HEK293T (cell line): Measurements from ENCODE around the gene CDH8.
"Not testable (repeated sequence)": the region's sequence is repeated elsewhere in the genome, so short reads cannot be mapped to it uniquely, and the experiment has no call there.

Experiments used
- CTCF ChIA-PET: fragments of 350-600 bp; formaldehyde crosslinking; extraction: SDS; loops from one replicate; lab custom pipeline; 2021; ENCODE audit warnings: antibody characterized with exemption, inconsistent platforms; lab: Yijun Ruan, JAX
- POLR2A ChIA-PET: fragments of 350-600 bp; formaldehyde crosslinking; extraction: SDS; loops from one replicate; lab custom pipeline; 2020; ENCODE audit warnings: antibody characterized with exemption, inconsistent platforms; lab: Yijun Ruan, JAX
- DNase-seq: peaks from one replicate; pipeline ENCODE4 v3.0.0; 2012; ENCODE audit warnings: mixed read lengths; ENCODE audit errors: extremely low spot score
- ARNT ChIP-seq: fragments of 450-650 bp; IDR thresholded peaks from 2 replicates; pipeline ENCODE4 v1.6.1; 2017; ENCODE audit warnings: mild to moderate bottlenecking
- BHLHE40 ChIP-seq: fragments of 450-650 bp; IDR thresholded peaks from 2 replicates; pipeline ENCODE4 v1.6.1; 2016; ENCODE audit warnings: mild to moderate bottlenecking, moderate library complexity, borderline replicate concordance
- CTBP1 ChIP-seq: fragments of 450-650 bp; IDR thresholded peaks from 2 replicates; pipeline ENCODE4 v1.6.1; 2016; ENCODE audit warnings: borderline replicate concordance
- ELF4 ChIP-seq: fragments of 450-650 bp; IDR thresholded peaks from 2 replicates; pipeline ENCODE4 v1.6.1; 2017; ENCODE audit warnings: antibody characterized with exemption
- FOXA1 ChIP-seq: fragments of 450-650 bp; IDR thresholded peaks from 2 replicates; pipeline ENCODE4 v1.6.1; 2016; ENCODE audit warnings: mild to moderate bottlenecking
- FOXK2 ChIP-seq: fragments of 450-650 bp; IDR thresholded peaks from 2 replicates; pipeline ENCODE4 v1.6.1; 2016; ENCODE audit warnings: mild to moderate bottlenecking
- FOXM1 ChIP-seq: fragments of 450-650 bp; IDR thresholded peaks from 2 replicates; pipeline ENCODE4 v1.6.1; 2017; ENCODE audit warnings: mild to moderate bottlenecking, borderline replicate concordance
- HDGF ChIP-seq: fragments of 450-650 bp; IDR thresholded peaks from 2 replicates; pipeline ENCODE4 v1.6.1; 2017; ENCODE audit warnings: antibody characterized with exemption, borderline replicate concordance
- L3MBTL2 ChIP-seq: fragments of 450-650 bp; conservative IDR thresholded peaks from 2 replicates; pipeline ENCODE4 v1.6.1; 2016; ENCODE audit warnings: mild to moderate bottlenecking
- LEF1 ChIP-seq: fragments of 450-650 bp; IDR thresholded peaks from 2 replicates; pipeline ENCODE4 v1.6.1; 2017; ENCODE audit warnings: mild to moderate bottlenecking, borderline replicate concordance
- NFRKB ChIP-seq: fragments of 450-650 bp; IDR thresholded peaks from 2 replicates; pipeline ENCODE4 v1.6.1; 2016; ENCODE audit warnings: mild to moderate bottlenecking, moderate library complexity
- PKNOX1 ChIP-seq: fragments of 450-650 bp; IDR thresholded peaks from 2 replicates; pipeline ENCODE4 v1.6.1; 2016
- SP1 ChIP-seq: fragments of 450-650 bp; IDR thresholded peaks from 2 replicates; pipeline ENCODE4 v1.6.1; 2017
- SUZ12 ChIP-seq: fragments of 450-650 bp; IDR thresholded peaks from 2 replicates; pipeline ENCODE4 v1.6.1; 2016; ENCODE audit warnings: mild to moderate bottlenecking
- TARDBP ChIP-seq: fragments of 450-650 bp; IDR thresholded peaks from 2 replicates; pipeline ENCODE4 v1.6.1; 2016
- ZNF384 ChIP-seq: fragments of 450-650 bp; IDR thresholded peaks from 2 replicates; pipeline ENCODE4 v1.6.1; 2016

The CDH8 gene

GRCh38 chr16:61713787-61714186 is 322.5 kb downstream of the CDH8 start:
- ChIA-PET CTCF (no interaction called here), POLR2A (no interaction called here)
- no peak for DNase-seq
- TF ChIP-seq PKNOX1 (no peak), FOXK2 (no peak), ARNT (no peak), FOXA1 (no peak), ZNF384 (no peak), HDGF (no peak), LEF1 (no peak), TARDBP (no peak), L3MBTL2 (no peak), BHLHE40 (no peak), CTBP1 (no peak), ELF4 (no peak)

- DNase-seq, CTCF ChIA-PET, POLR2A ChIA-PET: not testable (repeated sequence)
Measured at GRCh38 chr16:61699640-61700039, 336.6 kb downstream of the CDH8 start.

- ChIA-PET POLR2A (no interaction called here), CTCF (no interaction called here)
- no peak for DNase-seq
Measured at GRCh38 chr16:61684541-61684940, 351.7 kb downstream of the CDH8 start.

GRCh38 chr16:61681673-61682072 is 354.6 kb downstream of the CDH8 start:
- ChIA-PET CTCF (no interaction called here), POLR2A (no interaction called here)
- TF ChIP-seq FOXA1, result no peak
- no peak for TF ChIP-seq L3MBTL2
- no peak for TF ChIP-seq FOXK2
- TF ChIP-seq BHLHE40, result no peak
- no peak for TF ChIP-seq TARDBP
- no peak for TF ChIP-seq CTBP1
- no peak for TF ChIP-seq SUZ12
- TF ChIP-seq HDGF, result no peak
- TF ChIP-seq NFRKB, result no peak
- TF ChIP-seq ELF4, result no peak
- no peak for TF ChIP-seq FOXM1
- DNase-seq, result no peak

More at GRCh38 chr16:61684541-61684940, 351.7 kb downstream of the CDH8 start:
- no peak for TF ChIP-seq SP1
- no peak for TF ChIP-seq ARNT
- TF ChIP-seq TARDBP, result no peak
- TF ChIP-seq ZNF384, result no peak
- no peak for TF ChIP-seq FOXM1
- no peak for TF ChIP-seq L3MBTL2
- TF ChIP-seq CTBP1, result no peak

GRCh38 chr16:61681124-61681523 is 355.1 kb downstream of the CDH8 start:
- DNase-seq, result no peak
- TF ChIP-seq SUZ12, result no peak
- no peak for TF ChIP-seq LEF1
- no peak for TF ChIP-seq ARNT
- no peak for TF ChIP-seq HDGF
- TF ChIP-seq ELF4, result no peak
- no peak for TF ChIP-seq SP1
- no peak for TF ChIP-seq FOXM1
- TF ChIP-seq NFRKB, result no peak
- ChIA-PET CTCF (no interaction called here), POLR2A (no interaction called here)

- CTCF ChIA-PET, result no interaction called here
- POLR2A ChIA-PET, result no interaction called here
- DNase-seq, result no peak
- TF ChIP-seq ZNF384 (no peak), FOXA1 (no peak), SUZ12 (no peak), TARDBP (no peak), FOXM1 (no peak), PKNOX1 (no peak), L3MBTL2 (no peak), CTBP1 (no peak), HDGF (no peak), FOXK2 (no peak), ELF4 (no peak), SP1 (no peak), LEF1 (no peak), BHLHE40 (no peak), ARNT (no peak), NFRKB (no peak)
Measured at GRCh38 chr16:61678182-61678581, 358.1 kb downstream of the CDH8 start.

- ChIA-PET POLR2A (no interaction called here), CTCF (no interaction called here)
- TF ChIP-seq FOXM1, result no peak
- TF ChIP-seq TARDBP, result no peak
- no peak for TF ChIP-seq FOXA1
- no peak for TF ChIP-seq NFRKB
- TF ChIP-seq LEF1, result no peak
- TF ChIP-seq ARNT, result no peak
- DNase-seq, result no peak
Measured at GRCh38 chr16:61677776-61678175, 358.5 kb downstream of the CDH8 start.

GRCh38 chr16:61676740-61677139 is 359.5 kb downstream of the CDH8 start:
- no peak for TF ChIP-seq PKNOX1
- no peak for TF ChIP-seq SP1
- no peak for TF ChIP-seq TARDBP
- no peak for TF ChIP-seq HDGF
- no peak for TF ChIP-seq L3MBTL2
- TF ChIP-seq ELF4, result no peak
- TF ChIP-seq FOXK2, result no peak
- TF ChIP-seq NFRKB, result no peak
- no peak for TF ChIP-seq FOXA1
- no peak for TF ChIP-seq ARNT
- TF ChIP-seq CTBP1, result no peak
- TF ChIP-seq ZNF384, result no peak
- TF ChIP-seq SUZ12, result no peak
- TF ChIP-seq BHLHE40, result no peak
- TF ChIP-seq LEF1, result no peak
- TF ChIP-seq FOXM1, result no peak
- no peak for DNase-seq
- ChIA-PET CTCF (no interaction called here), POLR2A (no interaction called here)
